HuH-7 (cell line): ENCODE results near the gene TLK2.

ENCODE experiments used
- DNase-seq: peaks from one replicate; pipeline ENCODE4 v3.0.0; 2011; ENCODE audit warnings: low spot score

The TLK2 gene

DNA sequence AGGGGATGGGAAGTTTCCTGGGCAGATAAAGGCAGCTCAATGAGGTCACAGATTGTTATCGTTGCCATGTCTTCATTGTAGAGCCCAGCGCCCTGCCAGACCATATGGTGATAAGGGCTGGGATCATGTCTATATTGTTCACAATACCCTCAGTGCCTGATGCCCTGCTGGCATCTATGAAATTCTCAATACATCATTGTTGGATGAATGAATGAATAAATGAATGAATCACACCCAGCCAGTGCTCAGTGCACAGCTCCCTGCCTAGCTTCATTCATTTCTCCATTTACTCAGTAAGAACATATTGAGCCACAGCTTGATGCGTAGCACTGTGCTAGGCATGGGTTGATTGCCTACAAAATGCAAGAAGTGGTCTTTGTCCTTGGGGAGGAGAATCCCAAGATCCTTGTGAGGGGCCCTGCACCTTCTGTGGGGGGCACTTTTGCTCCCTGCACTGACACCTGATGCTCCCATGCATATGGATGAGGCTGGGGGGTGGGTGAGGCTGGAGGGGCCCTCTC lies 178.6 kb downstream of the TLK2 start:
- no peak for DNase-seq

DNA sequence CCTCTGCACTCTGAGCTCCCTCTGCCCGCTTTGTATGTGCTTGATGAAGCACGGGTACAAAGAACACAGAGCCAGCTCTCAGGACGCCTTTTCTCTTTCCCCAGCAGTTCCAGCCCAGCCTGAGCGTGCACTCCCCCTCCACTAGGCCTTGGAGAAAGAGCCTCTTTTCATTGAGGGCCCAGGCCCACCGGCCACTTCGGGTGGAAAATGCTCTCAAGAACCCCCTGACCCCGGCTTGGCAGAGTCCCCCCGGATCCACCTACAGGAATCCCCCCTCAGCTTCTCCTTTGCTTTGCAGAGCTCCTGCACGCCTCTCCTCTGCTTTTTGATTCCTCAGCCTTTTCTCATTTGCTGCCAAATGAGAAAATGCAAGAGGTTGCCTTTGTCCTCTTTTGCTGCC lies 179.1 kb downstream of the TLK2 start:
- no peak for DNase-seq

DNA sequence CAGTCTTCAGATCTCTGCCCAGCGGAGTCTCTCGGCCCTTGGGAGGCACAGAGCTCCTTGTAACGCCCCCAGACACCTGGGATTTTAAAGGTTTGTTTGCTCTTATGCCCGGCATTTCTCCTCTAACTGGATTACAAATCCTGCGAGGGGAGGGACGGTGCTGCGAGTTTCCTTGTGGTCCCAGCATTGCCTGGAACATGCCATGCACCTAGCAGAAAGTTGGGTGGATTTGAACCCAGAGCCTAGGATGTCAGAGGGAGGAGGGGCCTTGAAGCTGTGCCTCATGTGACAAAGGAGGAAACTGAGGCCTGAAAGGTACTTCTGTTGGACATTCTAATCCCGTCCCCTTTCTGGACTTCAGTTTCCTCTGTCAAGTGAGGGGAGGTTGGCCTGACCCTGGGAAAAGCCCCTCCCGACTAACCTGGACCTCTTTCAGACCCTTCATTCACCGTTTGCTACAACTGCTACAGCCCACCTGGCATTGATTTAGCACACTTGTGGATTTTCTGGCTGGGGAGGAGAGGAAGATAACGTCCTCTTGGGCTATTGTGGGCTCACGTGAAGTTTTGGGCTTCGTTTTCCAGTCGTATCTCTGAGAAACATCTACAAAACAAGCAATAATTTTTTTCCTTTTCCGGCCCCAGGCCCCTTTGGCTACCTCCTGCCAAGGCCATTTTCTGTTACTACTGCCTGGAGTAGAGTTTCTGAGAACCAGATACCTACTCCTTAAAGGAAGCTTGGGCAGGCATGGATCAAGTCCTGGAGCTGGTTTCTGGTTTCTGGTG lies 179.7 kb downstream of the TLK2 start:
- DNase-seq, result no peak

DNA sequence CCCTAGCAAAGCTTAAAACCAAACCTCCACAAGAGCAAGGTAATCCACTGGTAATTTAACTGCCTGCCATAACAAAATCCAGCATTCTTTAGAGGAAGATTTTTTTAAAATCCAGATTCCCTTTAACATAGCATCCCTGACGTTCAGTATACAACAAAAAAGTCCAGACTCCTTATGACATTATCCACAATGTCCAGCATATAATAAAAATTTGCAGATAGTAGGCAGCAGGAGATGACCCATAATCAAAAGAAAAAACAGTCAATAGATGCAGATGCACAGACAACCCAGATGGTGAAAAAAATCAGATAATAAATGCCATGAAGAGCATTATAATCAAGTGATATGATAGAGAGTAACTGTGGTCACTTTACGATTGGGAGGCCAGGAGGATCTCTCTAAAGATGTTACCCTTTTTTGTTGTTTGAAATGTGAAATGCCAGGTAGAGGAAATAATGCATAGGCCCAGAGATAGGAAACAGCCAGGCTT lies 182.0 kb downstream of the TLK2 start:
- no peak for DNase-seq

DNA sequence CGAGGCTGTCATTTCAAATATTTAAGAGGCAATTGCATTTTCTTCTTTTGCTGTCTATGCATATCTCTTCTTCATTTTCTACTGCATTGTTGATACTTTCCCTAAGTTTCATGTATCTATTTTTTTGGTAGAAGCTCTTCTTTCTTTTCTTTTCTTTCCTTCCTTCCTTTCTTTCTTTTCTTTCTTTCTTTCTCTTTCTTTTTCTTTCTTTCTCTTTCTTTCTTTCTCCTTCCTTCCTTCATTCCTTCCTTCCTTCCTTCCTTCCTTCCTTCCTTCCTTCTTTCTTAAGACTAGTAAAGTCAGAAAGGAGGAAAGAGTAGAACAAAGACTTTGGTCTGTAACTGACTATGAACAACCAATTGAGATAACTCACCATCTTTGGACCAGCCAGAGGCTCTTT lies 182.7 kb downstream of the TLK2 start:
- DNase-seq, result no peak

DNA sequence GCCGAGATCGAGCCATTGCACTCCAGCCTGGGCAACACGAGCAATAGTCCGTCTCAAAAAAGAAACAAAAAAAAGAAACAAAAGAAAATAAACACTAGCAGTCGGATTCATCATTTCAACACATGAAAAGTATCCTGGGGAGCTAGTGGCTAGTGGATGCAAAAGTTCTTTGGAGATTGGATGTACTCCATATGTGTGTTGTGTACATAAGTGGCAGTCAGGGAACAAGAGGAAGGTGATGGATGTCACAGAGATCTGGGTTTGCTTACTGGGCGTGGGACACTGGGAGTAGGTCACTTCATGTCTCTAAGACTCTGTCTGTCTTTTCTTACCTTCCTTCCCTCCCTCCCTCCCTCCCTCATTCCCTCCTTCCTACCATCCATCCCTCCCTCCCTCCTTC lies 184.2 kb downstream of the TLK2 start:
- DNase-seq, result no peak
